GM19455 (cell line): ENCODE data around the gene SNX6.
"Not testable (repeated sequence)": the region's sequence is repeated elsewhere in the genome, so short reads cannot be mapped to it uniquely, and the experiment has no call there.

Source experiments
- ATAC-seq: cut with Tn5 transposase; IDR thresholded peaks from one replicate; pipeline ENCODE4 v1.9.1; 2021; ENCODE audit not compliant: unreplicated experiment

The SNX6 gene

GRCh38 chr14:34527591-34527990 is 102.4 kb downstream of the SNX6 start:
- no peak for ATAC-seq

- ATAC-seq: not testable (repeated sequence)
These were observed 105.7 kb downstream of the SNX6 start for GRCh38 chr14:34524216-34524615.

- no peak for ATAC-seq
These were observed 107.5 kb downstream of the SNX6 start for GRCh38 chr14:34522496-34522895.

GRCh38 chr14:34521071-34521470 is 108.9 kb downstream of the SNX6 start:
- not testable (repeated sequence) for ATAC-seq

GRCh38 chr14:34520304-34520970 is 109.5 kb downstream of the SNX6 start:
- not testable (repeated sequence) for ATAC-seq
